Measurements from ENCODE around the gene GNS.

- TF ChIP-seq, protein P1, sequence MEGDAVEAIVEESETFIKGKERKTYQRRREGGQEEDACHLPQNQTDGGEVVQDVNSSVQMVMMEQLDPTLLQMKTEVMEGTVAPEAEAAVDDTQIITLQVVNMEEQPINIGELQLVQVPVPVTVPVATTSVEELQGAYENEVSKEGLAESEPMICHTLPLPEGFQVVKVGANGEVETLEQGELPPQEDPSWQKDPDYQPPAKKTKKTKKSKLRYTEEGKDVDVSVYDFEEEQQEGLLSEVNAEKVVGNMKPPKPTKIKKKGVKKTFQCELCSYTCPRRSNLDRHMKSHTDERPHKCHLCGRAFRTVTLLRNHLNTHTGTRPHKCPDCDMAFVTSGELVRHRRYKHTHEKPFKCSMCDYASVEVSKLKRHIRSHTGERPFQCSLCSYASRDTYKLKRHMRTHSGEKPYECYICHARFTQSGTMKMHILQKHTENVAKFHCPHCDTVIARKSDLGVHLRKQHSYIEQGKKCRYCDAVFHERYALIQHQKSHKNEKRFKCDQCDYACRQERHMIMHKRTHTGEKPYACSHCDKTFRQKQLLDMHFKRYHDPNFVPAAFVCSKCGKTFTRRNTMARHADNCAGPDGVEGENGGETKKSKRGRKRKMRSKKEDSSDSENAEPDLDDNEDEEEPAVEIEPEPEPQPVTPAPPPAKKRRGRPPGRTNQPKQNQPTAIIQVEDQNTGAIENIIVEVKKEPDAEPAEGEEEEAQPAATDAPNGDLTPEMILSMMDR (IDR thresholded peaks at IDR 0.05): no peak
- TF ChIP-seq CHD4 (IDR thresholded peaks at IDR 0.05; ENCODE audit: borderline replicate concordance) (no peak), POLR2A (IDR thresholded peaks at IDR 0.05; ENCODE audit: low read length) (no peak), CHD2 (IDR thresholded peaks at IDR 0.05; ENCODE audit: low read length, partially characterized antibody) (no peak), REST (IDR thresholded peaks at IDR 0.05) (no peak)
These were observed 80.4 kb downstream of the GNS start for GRCh38 chr12:64678835-64679234.

All from A549 (cell line).